GM12878 (cell line): ENCODE data around the gene C3. TPM values are rescaled to one million over a fixed set of nuclear protein-coding genes. Genes with fewer than 3 reads are reported as not detected.

ENCODE experiments used
- BMI1 ChIP-seq: fragments of 450-650 bp; IDR thresholded peaks from 2 replicates; pipeline ENCODE4 v1.6.1; 2016; ENCODE audit warnings: mild to moderate bottlenecking, moderate library complexity, borderline replicate concordance
- BRCA1 ChIP-seq: IDR thresholded peaks from 2 replicates; pipeline ENCODE4 v1.6.1; 2011; ENCODE audit warnings: low read depth, low read length, improper control_type of control experiment
- CBX5 ChIP-seq: sonication (generic); IDR thresholded peaks from 2 replicates; pipeline ENCODE4 v1.6.1; 2016; ENCODE audit warnings: low read depth, moderate library complexity, mild to moderate bottlenecking, inconsistent platforms
- CHD4 ChIP-seq: fragments of 200-600 bp; sonication (generic); IDR thresholded peaks from 2 replicates; pipeline ENCODE4 v1.6.1; 2016; ENCODE audit warnings: mild to moderate bottlenecking
- FOXK2 ChIP-seq: fragments of 450-650 bp; IDR thresholded peaks from 2 replicates; pipeline ENCODE4 v1.6.1; 2017; ENCODE audit warnings: mild to moderate bottlenecking, moderate library complexity
- GATAD2B ChIP-seq: fragments of 450-650 bp; conservative IDR thresholded peaks from 2 replicates; pipeline ENCODE4 v1.6.1; 2017; ENCODE audit warnings: low read depth, mild to moderate bottlenecking, moderate library complexity
- HCFC1 ChIP-seq: fragments of 150-350 bp; IDR thresholded peaks from 2 replicates; pipeline ENCODE4 v1.6.1; 2014; ENCODE audit warnings: low read length
- HDGF ChIP-seq: fragments of 450-650 bp; IDR thresholded peaks from 2 replicates; pipeline ENCODE4 v1.6.1; 2016; ENCODE audit warnings: antibody characterized with exemption
- KDM1A ChIP-seq: fragments of 200-600 bp; sonication (generic); IDR thresholded peaks from 2 replicates; pipeline ENCODE4 v1.6.1; 2016; ENCODE audit warnings: borderline replicate concordance
- MXI1 ChIP-seq: fragments of 150-350 bp; IDR thresholded peaks from 2 replicates; pipeline ENCODE4 v1.6.1; 2011; ENCODE audit warnings: low read depth, mild to moderate bottlenecking, inconsistent platforms, low read length, improper control_type of control experiment
- NFIC ChIP-seq: IDR thresholded peaks from 2 replicates; pipeline ENCODE4 v1.6.1; 2012; ENCODE audit warnings: low read depth, mild to moderate bottlenecking, inconsistent platforms, low read length, moderate library complexity
- NFXL1 ChIP-seq: fragments of 450-650 bp; IDR thresholded peaks from 2 replicates; pipeline ENCODE4 v1.6.1; 2017; ENCODE audit warnings: antibody characterized with exemption, mild to moderate bottlenecking, borderline replicate concordance
- NR2C2 ChIP-seq: IDR thresholded peaks from 2 replicates; pipeline ENCODE4 v1.6.1; 2011; ENCODE audit warnings: borderline replicate concordance, low read depth; ENCODE audit not compliant: control insufficient read depth, insufficient read length
- PAX8 ChIP-seq: fragments of 450-650 bp; IDR thresholded peaks from 2 replicates; pipeline ENCODE4 v1.6.1; 2017; ENCODE audit warnings: mild to moderate bottlenecking, moderate library complexity
- RUNX3 ChIP-seq: IDR thresholded peaks from 2 replicates; pipeline ENCODE4 v1.6.1; 2012; ENCODE audit warnings: low read length, inconsistent platforms
- SIN3A ChIP-seq: IDR thresholded peaks from 2 replicates; pipeline ENCODE4 v1.6.1; 2012; ENCODE audit warnings: low read depth, low read length, improper control_type of control experiment
- SUPT20H ChIP-seq: IDR thresholded peaks from 2 replicates; pipeline ENCODE4 v1.6.1; 2011; ENCODE audit warnings: low read depth, mild to moderate bottlenecking, low read length, moderate library complexity, borderline replicate concordance; ENCODE audit not compliant: control insufficient read depth
- polyA plus RNA-seq, 11 experiments: library from polyadenylated mRNA; depleted of rRNA in 4 of 11; unstranded in 6 of 11; stranded (reverse) in 5 of 11; fragments of >200 nt; fragmentation: Nextera tagmentation in 4 of 11; fragmentation: Illumina TruSeq in 1 of 11; extraction: Ambion mirVana in 4 of 11; extraction: Trizol in 1 of 11; gene quantifications; 1 replicate in 1 of 11; 2 replicates in 10 of 11; pipeline versions ENCODE4 v1.2.1 to v1.2.3, GENCODE V29; 2011 to 2016; ENCODE audit warnings: inconsistent platforms in 2 of 11, missing spikeins in 2 of 11, low read depth in 1 of 11
- total RNA-seq, 4 experiments: library from RNA; depleted of rRNA in 3 of 4; stranded (reverse); fragments of >200 nt in 3 of 4; fragmentation: Illumina TruSeq in 1 of 4; extraction: Trizol in 1 of 4; gene quantifications; 2 replicates each; pipeline versions ENCODE4 v1.2.1 to v1.2.3, GENCODE V29; 2013 to 2021
- TF ChIP-seq, protein P1 (sequence below): fragments of 450-650 bp; IDR thresholded peaks from 2 replicates; pipeline ENCODE4 v1.6.1; 2017; ENCODE audit warnings: low read depth, mild to moderate bottlenecking, moderate library complexity
- TF ChIP-seq, protein P2 (sequence below): fragments of 450-650 bp; IDR thresholded peaks from 2 replicates; pipeline ENCODE4 v1.6.1; 2014; ENCODE audit warnings: mild to moderate bottlenecking
- TF ChIP-seq, protein P3 (sequence below): fragments of 450-650 bp; IDR thresholded peaks from 2 replicates; pipeline ENCODE4 v1.6.1; 2017; ENCODE audit warnings: mild to moderate bottlenecking, low read depth, inconsistent platforms; ENCODE audit not compliant: poor library complexity, severe bottlenecking
- TF ChIP-seq, protein P4 (sequence below): IDR thresholded peaks from 2 replicates; pipeline ENCODE4 v1.6.1; 2011; ENCODE audit warnings: mild to moderate bottlenecking, low read depth, low read length, moderate library complexity; ENCODE audit not compliant: insufficient replicate concordance
- TF ChIP-seq, protein P5 (sequence below): fragments of 150-350 bp; IDR thresholded peaks from 2 replicates; pipeline ENCODE4 v1.6.1; 2016; ENCODE audit warnings: low read depth, low read length

The C3 gene
- total and polyA plus RNA-seq, 10 of the 15 experiments (the other 5 are each of a cell fraction or from before 2014, with no cell fraction given), result 0.20 to 6.7 (median 0.72) TPM

DNA sequence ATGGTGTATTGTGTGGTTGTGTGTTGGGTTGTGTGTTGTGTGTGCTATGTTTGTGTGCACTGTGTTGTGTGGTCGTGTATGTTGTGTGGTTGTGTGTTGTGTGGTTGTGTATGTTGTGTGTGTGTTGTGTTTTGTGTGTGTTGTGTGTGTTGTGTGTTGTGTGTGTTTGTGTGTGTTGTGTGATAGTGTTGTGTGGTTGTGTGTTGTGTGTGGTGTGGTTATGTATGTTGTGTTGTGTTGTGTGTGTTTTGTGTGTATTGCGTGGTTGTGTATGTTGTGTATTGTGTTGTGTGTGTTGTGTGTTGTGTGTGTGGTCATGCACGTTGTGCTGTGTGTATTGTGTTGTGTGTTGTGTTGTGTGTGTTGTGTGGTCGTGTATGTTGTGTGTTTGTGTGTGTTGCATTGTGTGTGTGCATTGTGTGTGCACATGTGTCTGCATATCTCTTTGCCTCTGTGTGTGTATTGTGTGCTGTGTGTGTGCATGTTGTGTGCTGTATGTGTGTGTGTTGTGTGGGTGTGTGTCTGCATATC, 2.9 kb downstream of the C3 start (continued):
- TF ChIP-seq, protein P1, sequence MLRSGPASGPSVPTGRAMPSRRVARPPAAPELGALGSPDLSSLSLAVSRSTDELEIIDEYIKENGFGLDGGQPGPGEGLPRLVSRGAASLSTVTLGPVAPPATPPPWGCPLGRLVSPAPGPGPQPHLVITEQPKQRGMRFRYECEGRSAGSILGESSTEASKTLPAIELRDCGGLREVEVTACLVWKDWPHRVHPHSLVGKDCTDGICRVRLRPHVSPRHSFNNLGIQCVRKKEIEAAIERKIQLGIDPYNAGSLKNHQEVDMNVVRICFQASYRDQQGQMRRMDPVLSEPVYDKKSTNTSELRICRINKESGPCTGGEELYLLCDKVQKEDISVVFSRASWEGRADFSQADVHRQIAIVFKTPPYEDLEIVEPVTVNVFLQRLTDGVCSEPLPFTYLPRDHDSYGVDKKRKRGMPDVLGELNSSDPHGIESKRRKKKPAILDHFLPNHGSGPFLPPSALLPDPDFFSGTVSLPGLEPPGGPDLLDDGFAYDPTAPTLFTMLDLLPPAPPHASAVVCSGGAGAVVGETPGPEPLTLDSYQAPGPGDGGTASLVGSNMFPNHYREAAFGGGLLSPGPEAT, result peak; percentile 53; the same call in 1 of the 2 replicates
- TF ChIP-seq KDM1A (no peak), CBX5 (no peak), NFIC (no peak), NR2C2 (no peak), BRCA1 (no peak), SUPT20H (no peak), CHD4 (peak; percentile 20; the same call in 1 of the 2 replicates), FOXK2 (no peak), RUNX3 (no peak), GATAD2B (no peak), MXI1 (no peak), NFXL1 (no peak), SIN3A (no peak), BMI1 (no peak), PAX8 (no peak), HCFC1 (no peak), HDGF (peak; percentile 92; the same call in 1 of the 2 replicates)
- TF ChIP-seq, protein P2, sequence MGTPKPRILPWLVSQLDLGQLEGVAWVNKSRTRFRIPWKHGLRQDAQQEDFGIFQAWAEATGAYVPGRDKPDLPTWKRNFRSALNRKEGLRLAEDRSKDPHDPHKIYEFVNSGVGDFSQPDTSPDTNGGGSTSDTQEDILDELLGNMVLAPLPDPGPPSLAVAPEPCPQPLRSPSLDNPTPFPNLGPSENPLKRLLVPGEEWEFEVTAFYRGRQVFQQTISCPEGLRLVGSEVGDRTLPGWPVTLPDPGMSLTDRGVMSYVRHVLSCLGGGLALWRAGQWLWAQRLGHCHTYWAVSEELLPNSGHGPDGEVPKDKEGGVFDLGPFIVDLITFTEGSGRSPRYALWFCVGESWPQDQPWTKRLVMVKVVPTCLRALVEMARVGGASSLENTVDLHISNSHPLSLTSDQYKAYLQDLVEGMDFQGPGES, result no peak
- TF ChIP-seq, protein P3, sequence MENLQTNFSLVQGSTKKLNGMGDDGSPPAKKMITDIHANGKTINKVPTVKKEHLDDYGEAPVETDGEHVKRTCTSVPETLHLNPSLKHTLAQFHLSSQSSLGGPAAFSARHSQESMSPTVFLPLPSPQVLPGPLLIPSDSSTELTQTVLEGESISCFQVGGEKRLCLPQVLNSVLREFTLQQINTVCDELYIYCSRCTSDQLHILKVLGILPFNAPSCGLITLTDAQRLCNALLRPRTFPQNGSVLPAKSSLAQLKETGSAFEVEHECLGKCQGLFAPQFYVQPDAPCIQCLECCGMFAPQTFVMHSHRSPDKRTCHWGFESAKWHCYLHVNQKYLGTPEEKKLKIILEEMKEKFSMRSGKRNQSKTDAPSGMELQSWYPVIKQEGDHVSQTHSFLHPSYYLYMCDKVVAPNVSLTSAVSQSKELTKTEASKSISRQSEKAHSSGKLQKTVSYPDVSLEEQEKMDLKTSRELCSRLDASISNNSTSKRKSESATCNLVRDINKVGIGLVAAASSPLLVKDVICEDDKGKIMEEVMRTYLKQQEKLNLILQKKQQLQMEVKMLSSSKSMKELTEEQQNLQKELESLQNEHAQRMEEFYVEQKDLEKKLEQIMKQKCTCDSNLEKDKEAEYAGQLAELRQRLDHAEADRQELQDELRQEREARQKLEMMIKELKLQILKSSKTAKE, result no peak
- TF ChIP-seq, protein P4, sequence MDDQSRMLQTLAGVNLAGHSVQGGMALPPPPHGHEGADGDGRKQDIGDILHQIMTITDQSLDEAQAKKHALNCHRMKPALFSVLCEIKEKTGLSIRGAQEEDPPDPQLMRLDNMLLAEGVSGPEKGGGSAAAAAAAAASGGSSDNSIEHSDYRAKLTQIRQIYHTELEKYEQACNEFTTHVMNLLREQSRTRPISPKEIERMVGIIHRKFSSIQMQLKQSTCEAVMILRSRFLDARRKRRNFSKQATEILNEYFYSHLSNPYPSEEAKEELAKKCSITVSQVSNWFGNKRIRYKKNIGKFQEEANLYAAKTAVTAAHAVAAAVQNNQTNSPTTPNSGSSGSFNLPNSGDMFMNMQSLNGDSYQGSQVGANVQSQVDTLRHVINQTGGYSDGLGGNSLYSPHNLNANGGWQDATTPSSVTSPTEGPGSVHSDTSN, result no peak
- TF ChIP-seq, protein P5, sequence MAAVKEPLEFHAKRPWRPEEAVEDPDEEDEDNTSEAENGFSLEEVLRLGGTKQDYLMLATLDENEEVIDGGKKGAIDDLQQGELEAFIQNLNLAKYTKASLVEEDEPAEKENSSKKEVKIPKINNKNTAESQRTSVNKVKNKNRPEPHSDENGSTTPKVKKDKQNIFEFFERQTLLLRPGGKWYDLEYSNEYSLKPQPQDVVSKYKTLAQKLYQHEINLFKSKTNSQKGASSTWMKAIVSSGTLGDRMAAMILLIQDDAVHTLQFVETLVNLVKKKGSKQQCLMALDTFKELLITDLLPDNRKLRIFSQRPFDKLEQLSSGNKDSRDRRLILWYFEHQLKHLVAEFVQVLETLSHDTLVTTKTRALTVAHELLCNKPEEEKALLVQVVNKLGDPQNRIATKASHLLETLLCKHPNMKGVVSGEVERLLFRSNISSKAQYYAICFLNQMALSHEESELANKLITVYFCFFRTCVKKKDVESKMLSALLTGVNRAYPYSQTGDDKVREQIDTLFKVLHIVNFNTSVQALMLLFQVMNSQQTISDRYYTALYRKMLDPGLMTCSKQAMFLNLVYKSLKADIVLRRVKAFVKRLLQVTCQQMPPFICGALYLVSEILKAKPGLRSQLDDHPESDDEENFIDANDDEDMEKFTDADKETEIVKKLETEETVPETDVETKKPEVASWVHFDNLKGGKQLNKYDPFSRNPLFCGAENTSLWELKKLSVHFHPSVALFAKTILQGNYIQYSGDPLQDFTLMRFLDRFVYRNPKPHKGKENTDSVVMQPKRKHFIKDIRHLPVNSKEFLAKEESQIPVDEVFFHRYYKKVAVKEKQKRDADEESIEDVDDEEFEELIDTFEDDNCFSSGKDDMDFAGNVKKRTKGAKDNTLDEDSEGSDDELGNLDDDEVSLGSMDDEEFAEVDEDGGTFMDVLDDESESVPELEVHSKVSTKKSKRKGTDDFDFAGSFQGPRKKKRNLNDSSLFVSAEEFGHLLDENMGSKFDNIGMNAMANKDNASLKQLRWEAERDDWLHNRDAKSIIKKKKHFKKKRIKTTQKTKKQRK, result no peak
